Caki2 (cell line): ENCODE data around the gene ARGLU1. TPM values are rescaled to one million over a fixed set of nuclear protein-coding genes. Genes with fewer than 3 reads are reported as not detected.

Experiments used
- DNase-seq: peaks from one replicate; pipeline ENCODE4 v3.0.0-alpha.2; 2015; ENCODE audit warnings: low read depth
- in situ Hi-C: cut with HindIII; loops from 2 replicates; pipeline ENCODE4 v1.10.0; 2016; ENCODE audit warnings: low sequenced_read_pairs, low pct_unique_long_range_greater_than_20kb, mixed read lengths
- total RNA-seq: library from RNA; depleted of rRNA; stranded (reverse); fragments of >200 nt; shearing (Covaris generic); gene quantifications from 2 replicates; pipeline ENCODE4 v1.2.3, GENCODE V29; 2014; ENCODE audit warnings: low replicate concordance; rRNA removed

ARGLU1 gene
- total RNA-seq, 1 experiment from 2014 or later, result 53.1 TPM

DNA sequence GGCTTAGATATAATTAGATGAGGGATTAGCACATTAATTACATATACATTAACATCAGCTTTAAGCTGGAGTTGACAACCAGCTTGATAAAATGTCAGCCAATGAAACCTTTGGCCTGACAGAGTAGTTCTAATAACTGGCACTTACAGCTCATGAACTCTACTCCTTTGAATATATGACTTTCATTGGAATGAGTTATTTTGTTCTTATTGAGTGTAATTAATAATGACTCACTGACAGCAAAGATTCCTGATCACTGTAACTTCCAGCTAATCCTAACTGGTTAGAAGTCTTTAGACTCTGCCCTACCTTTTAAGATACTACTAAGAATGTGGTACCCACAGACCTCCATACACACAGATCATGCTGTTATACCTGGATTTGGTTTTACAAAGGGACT lies 73.4 kb downstream of the ARGLU1 start:
- in situ Hi-C loops, result no loop called here
- DNase-seq, result no peak

DNA sequence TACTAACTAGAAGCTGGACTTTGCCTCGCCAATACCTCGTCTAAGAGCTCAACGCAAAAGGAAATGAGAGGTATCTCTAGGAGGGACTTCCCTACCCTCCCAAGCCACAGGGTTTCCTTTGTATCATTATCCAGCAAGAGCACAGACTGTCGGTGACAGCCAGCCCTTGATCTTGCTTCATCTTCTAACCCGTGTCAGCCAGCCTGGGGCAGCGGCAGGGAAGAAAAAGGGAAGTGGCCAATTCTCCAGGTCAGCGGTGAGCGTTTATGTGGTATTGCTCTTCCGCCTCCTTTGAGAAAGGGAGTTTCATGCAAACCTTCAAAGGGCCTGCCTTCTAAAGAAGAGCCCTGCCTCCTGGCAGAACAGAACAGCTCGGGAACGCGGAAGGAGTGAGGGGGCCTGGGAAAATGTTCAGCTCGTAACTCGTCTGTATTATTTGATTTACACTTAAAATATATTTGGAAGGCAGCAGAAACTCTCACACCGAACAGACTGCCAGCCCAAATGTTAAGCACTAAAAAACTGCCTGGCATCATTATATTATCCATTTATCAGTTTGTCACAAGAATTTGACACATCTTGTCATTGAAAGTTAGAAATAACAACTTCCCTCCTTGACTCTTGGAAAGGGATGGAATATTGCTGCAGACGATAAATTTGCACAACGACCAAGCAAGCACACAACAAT lies 74.3 kb downstream of the ARGLU1 start:
- in situ Hi-C loops, result no loop called here
- no peak for DNase-seq

DNA sequence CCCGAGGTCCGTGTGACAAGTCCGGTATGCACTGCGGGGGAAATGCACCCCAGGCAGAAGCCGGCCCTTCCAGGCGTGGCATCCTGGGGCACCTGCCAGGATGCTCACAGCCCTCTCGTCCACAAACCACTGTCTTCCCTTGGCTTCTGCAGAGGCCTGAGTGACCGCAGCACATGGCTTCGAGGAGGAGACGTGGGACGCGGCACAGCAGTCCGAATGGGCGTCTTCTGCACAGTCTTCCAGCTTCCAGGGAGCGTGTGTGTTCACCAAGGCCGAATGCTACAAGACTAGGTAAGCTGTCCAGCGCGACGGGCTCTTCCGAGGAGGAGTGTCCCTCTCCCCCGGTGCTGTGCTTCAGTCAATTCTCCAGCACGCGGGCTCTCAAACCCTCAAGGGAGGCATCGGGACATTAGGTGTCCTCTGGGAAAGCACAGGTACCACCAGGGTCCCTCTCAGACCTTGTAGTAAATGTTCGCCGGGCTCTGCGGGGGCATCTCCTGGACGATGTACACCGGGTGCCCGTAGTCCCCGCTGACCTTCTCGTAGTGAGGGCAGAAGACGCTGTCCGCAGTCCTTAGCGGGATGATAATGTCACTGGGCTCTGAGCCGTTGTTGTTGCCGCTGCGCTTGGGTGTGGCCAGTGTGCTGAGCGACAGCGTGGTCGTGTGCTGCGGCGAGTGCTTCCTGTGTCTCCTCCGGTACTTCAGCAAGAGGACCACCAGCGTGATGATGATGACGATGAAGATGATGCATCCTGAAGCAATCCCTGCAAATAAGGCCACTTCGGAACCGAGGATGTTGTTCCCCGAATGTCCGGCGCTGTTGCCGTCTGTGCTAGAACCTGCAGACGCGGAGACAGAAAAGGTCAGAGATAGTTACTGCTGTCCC lies 75.1 kb downstream of the ARGLU1 start:
- in situ Hi-C loops, result no loop called here
- DNase-seq, result no peak

DNA sequence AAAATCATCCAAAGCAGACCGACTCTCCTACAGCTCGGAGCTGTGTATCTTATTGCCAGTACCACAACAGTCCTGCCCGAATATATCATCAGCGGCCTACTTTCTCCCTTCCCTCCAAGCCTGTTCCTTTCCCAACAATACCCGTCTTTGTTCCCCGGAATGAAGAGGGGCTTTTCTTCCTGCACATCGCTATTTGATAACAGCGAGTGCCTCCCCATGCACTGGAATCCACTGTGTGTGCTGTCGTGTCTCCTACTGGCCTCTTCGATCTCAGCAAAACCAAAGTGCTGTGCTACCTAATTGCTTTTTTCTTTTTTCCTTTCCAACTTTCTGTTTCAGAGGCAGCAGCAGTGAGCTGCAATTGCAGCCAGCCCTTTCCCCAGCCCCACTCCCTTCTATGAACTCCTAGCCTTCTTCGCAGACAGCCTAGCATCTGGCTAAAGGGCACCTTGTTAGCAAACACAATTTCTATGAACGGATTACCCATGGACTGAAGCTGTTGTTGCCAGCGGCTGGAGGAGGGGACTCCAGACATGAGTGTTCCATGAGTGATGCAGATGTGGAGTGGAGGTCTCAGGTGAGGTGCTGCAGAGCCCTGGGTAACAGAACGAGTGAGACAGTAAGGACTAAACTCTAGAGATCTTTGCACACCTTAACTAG lies 75.9 kb downstream of the ARGLU1 start:
- in situ Hi-C loops, result no loop called here
- no peak for DNase-seq

Other genes starting within 250 kb of the ARGLU1 start
- 11.9 and 17.5 TPM in 2 replicates for gene EFNB2, start 32.5 kb downstream of the ARGLU1 start, total RNA-seq